Right lobe of liver (tissue), 6 donors: ENCODE measurements around the gene PTPRR. TPM values are rescaled to one million over a fixed set of nuclear protein-coding genes. Genes with fewer than 3 reads are reported as not detected.

Experiments used
- ATAC-seq, 4 donors: fragments of 200-7000 bp; cut with Tn5 transposase; one replicate each; pipeline ENCODE4 v1.9.1; 2020; ENCODE audit warnings: mild to moderate bottlenecking in 4 of 4, moderate library complexity in 4 of 4
- DNase-seq, 3 donors: peaks; one replicate each; pipeline ENCODE4 v3.0.0-alpha.2; 2020
- H3K27ac ChIP-seq, 3 donors: fragments of 200-600 bp; one replicate each; pipeline ENCODE4 v1.8.0; 2022
- H3K27me3 ChIP-seq, 2 donors: fragments of 200-600 bp; one replicate each; pipeline ENCODE4 v1.8.0; 2022
- H3K36me3 ChIP-seq, 4 donors: fragments of 200-600 bp; sonication (generic) in 1 of 4; one replicate each; pipeline versions ENCODE4 v1.5.1 to v1.8.0; 2017 to 2022; ENCODE audit warnings: control low read depth in 1 of 4
- H3K4me1 ChIP-seq, 4 donors: fragments of 200-600 bp; sonication (generic) in 1 of 4; one replicate each; pipeline versions ENCODE4 v1.5.1 to v1.8.0; 2017 to 2022; ENCODE audit warnings: control low read depth in 1 of 4
- H3K4me3 ChIP-seq, 3 donors: fragments of 200-600 bp; one replicate each; pipeline ENCODE4 v1.8.0; 2022
- H3K9me3 ChIP-seq, 4 donors: fragments of 200-600 bp; sonication (generic) in 1 of 4; one replicate each; pipeline versions ENCODE4 v1.5.1 to v1.8.0; 2017 to 2022; ENCODE audit warnings: control low read depth in 1 of 4
- CTCF ChIP-seq, 4 donors: fragments of 200-600 bp in 3 of 4; fragments of 450-650 bp in 1 of 4; IDR thresholded peaks; one replicate each; pipeline versions ENCODE4 v1.5.1 to v1.8.0; 2016 to 2022; ENCODE audit warnings: antibody characterized with exemption in 4 of 4, mild to moderate bottlenecking in 2 of 4
- POLR2A ChIP-seq: fragments of 450-650 bp; IDR thresholded peaks from one replicate; pipeline ENCODE4 v1.6.1; 2017; ENCODE audit warnings: antibody characterized with exemption, mild to moderate bottlenecking
- WGBS: methylation state at CpG from one replicate; pipeline ENCODE4 v1.1.6; 2018; ENCODE audit warnings: low coverage, low lambda C conversion rate; ENCODE audit not compliant: insufficient coverage; ENCODE audit errors: missing lambda C conversion rate; 5-methylcytosine and 5-hydroxymethylcytosine counted together
- intact Hi-C, 2 donors: fragments of 100-400 bp; cut with DNase I; formaldehyde crosslinking; loops; one replicate each; pipeline versions ENCODE4 v1.11.2 to v1.14.1; 2022
- total RNA-seq, 6 experiments: library from RNA; depleted of rRNA in 2 of 6; stranded (reverse); fragments of >200 nt in 2 of 6; fragmentation: NEBNext Ultra II Directional in 3 of 6; extraction: Animal tissue kit (Norgen Biotek cat#: 25700) in 3 of 6; gene quantifications; one replicate each; pipeline versions ENCODE4 v1.1.0 to v1.2.4, GENCODE V29; 2016 to 2023
- donor health status: DM: no; HTN: yes; CAD: no.
- donor health status: DM: no; HTN: no; CAD: no.
- donor health status: DM: no; HTN: no; CAD: no.
- donor health status: DM: no; HTN: yes; CAD: no.
- donor health status: DM: no; HTN: yes; CAD: no.

The PTPRR gene
- total RNA-seq, 6 experiments from 2014 or later, result 0.12 TPM; not detected in 5

- Histone ChIP-seq H3K36me3 (no peaks in the 10 kb centered on the region), H3K27ac (no peak overlapping the region), H3K4me3 (no peak overlapping the region), H3K4me1 (no peaks in the 10 kb centered on the region), H3K9me3 (no peaks in the 10 kb centered on the region), H3K27me3 (no peaks in the 10 kb centered on the region)
- TF ChIP-seq CTCF (IDR thresholded peaks at IDR 0.05), result no peak
- no peak for TF ChIP-seq POLR2A
- DNase-seq, result no peak
- intact Hi-C loops, result no loop called here
- ATAC-seq, result no peak
These were observed 8.5 kb upstream of the PTPRR start for GRCh38 chr12:70929029-70929428.

GRCh38 chr12:70928071-70928470, 7.5 kb upstream of the PTPRR start:
- ATAC-seq, result no peak
- TF ChIP-seq POLR2A, result no peak
- TF ChIP-seq CTCF (IDR thresholded peaks at IDR 0.05), result no peak
- Histone ChIP-seq H3K4me1 (no peaks in the 10 kb centered on the region), H3K27ac (no peak overlapping the region), H3K36me3 (no peaks in the 10 kb centered on the region), H3K4me3 (no peak overlapping the region), H3K27me3 (no peaks in the 10 kb centered on the region), H3K9me3 (no peaks in the 10 kb centered on the region)
- intact Hi-C loops, result no loop called here
- DNase-seq, result no peak
- 88% methylated on average over 1 of the region's 1 CpG for WGBS

DNA sequence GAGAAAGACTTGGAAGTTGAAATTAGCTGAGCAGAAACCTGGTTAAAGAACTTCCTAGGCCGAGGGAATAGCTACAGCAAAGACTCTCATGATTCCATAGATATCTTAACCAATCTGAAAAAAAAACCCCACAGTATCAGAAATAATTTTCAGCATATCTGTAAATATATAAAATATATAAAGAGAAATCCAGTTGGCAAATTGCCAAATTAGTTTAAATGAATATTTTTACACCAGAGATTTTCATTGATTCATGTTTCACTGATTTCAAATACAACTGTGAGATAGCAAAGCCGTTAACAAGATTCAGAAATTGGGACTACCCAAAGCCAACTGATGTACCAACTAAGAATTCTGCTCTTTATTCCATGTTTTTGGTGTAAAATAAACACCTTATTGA, 6.8 kb upstream of the PTPRR start:
- ATAC-seq (no peak), DNase-seq (no peak)
- no peak overlapping the region for H3K4me3 ChIP-seq
- TF ChIP-seq CTCF (IDR thresholded peaks at IDR 0.05) (no peak), POLR2A (no peak)
- H3K27ac ChIP-seq, result no peak overlapping the region
- no peaks in the 10 kb centered on the region for H3K27me3 ChIP-seq
- no peaks in the 10 kb centered on the region for H3K36me3 ChIP-seq
- WGBS, result 57% methylated on average over 2 of the region's 2 CpGs
- H3K9me3 ChIP-seq, result no peaks in the 10 kb centered on the region
- no peaks in the 10 kb centered on the region for H3K4me1 ChIP-seq
- intact Hi-C loops, result no loop called here

GRCh38 chr12:70925539-70925938, 5.0 kb upstream of the PTPRR start:
- no peak for TF ChIP-seq POLR2A
- no peak for TF ChIP-seq CTCF (IDR thresholded peaks at IDR 0.05)
- DNase-seq (no peak), ATAC-seq (no peak)
- WGBS, result 19% methylated on average over 1 of the region's 1 CpG
- H3K27ac ChIP-seq, result no peak overlapping the region
- no peaks in the 10 kb centered on the region for H3K9me3 ChIP-seq
- H3K4me3 ChIP-seq, result no peak overlapping the region
- H3K36me3 ChIP-seq, result no peaks in the 10 kb centered on the region
- H3K27me3 ChIP-seq, result no peaks in the 10 kb centered on the region
- intact Hi-C loops, result no loop called here
- no peaks in the 10 kb centered on the region for H3K4me1 ChIP-seq

DNA sequence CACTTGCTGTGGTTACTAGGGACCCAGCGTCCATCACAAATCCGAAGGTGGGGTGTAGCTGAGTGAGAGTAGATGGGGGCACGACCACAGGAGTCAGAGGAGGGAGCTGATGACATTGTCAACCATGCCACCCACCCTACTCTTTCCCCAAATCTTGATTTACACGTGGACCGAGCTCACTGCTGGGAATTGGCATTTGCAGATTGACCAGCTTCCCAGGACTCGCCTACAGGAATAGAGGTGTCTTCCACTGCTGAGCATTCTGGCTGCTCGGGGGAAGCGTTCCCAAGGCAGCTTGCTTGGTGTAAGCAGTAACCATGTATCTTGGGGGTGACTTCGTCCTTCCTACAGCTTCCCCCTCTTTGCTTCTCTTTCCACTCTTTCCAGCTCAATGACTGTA, 353 bp upstream of the PTPRR start:
- H3K9me3 ChIP-seq, result no peaks in the 10 kb centered on the region
- no peaks in the 10 kb centered on the region for H3K27me3 ChIP-seq
- DNase-seq (no peak), ATAC-seq (no peak)
- H3K4me1 ChIP-seq, result no peaks in the 10 kb centered on the region
- no peak overlapping the region for H3K4me3 ChIP-seq
- intact Hi-C loops, result no loop called here
- no peaks in the 10 kb centered on the region for H3K36me3 ChIP-seq
- H3K27ac ChIP-seq, result no peak overlapping the region
- TF ChIP-seq POLR2A, result no peak
- TF ChIP-seq CTCF (IDR thresholded peaks at IDR 0.05), result no peak
- WGBS, result 14% methylated on average over 8 of the region's 9 CpGs
